Neural progenitor cell (in vitro differentiated cells): ENCODE data around the gene LYVE1. TPM values are rescaled to one million over a fixed set of nuclear protein-coding genes. Genes with fewer than 3 reads are reported as not detected.

Experiments used
- DNase-seq: peaks from one replicate; pipeline ENCODE4 v3.0.0-alpha.2; 2016; ENCODE audit warnings: low spot score
- H2AFZ ChIP-seq: fragments of 200-600 bp; sonication (generic); replicated peaks from 2 replicates; pipeline ENCODE4 v1.6.1; 2016; ENCODE audit warnings: antibody characterized with exemption
- H3F3A ChIP-seq: fragments of 200-600 bp; sonication (generic); 2 replicates; pipeline ENCODE4 v1.6.1; 2016; ENCODE audit warnings: antibody characterized with exemption, low read depth
- H3K27ac ChIP-seq: fragments of 200-600 bp; sonication (generic); 2 replicates; pipeline ENCODE4 v1.5.1; 2016; ENCODE audit warnings: mild to moderate bottlenecking
- H3K27me3 ChIP-seq: fragments of 200-600 bp; sonication (generic); 2 replicates; pipeline ENCODE4 v1.6.1; 2016; ENCODE audit warnings: mild to moderate bottlenecking, moderate library complexity
- H3K36me3 ChIP-seq: fragments of 200-600 bp; sonication (generic); 2 replicates; pipeline ENCODE4 v1.5.1; 2016
- H3K4me1 ChIP-seq: fragments of 200-600 bp; sonication (generic); 2 replicates; pipeline ENCODE4 v1.6.1; 2016; ENCODE audit warnings: mixed run types
- H3K4me2 ChIP-seq: fragments of 200-600 bp; sonication (generic); 2 replicates; pipeline ENCODE4 v1.6.1; 2016
- H3K4me3 ChIP-seq: fragments of 200-600 bp; sonication (generic); 2 replicates; pipeline ENCODE4 v1.5.1; 2016
- H3K79me2 ChIP-seq: fragments of 200-600 bp; sonication (generic); 2 replicates; pipeline ENCODE4 v1.6.1; 2016; ENCODE audit warnings: low read depth
- H3K9ac ChIP-seq: fragments of 200-600 bp; sonication (generic); 2 replicates; pipeline ENCODE4 v1.6.1; 2016
- H3K9me3 ChIP-seq: fragments of 200-600 bp; sonication (generic); 2 replicates; pipeline ENCODE4 v1.5.1; 2016; ENCODE audit warnings: low read depth
- H4K20me1 ChIP-seq: fragments of 200-600 bp; sonication (generic); 2 replicates; pipeline ENCODE4 v1.6.1; 2016; ENCODE audit warnings: low read depth
- H3K27ac Mint-ChIP-seq: 3 replicates; pipeline ENCODE4 v1.8.0; 2021; ENCODE audit warnings: mixed read lengths
- H3K27me3 Mint-ChIP-seq: 2 replicates; pipeline ENCODE4 v1.8.0; 2022; ENCODE audit warnings: low read depth, mild to moderate bottlenecking, inconsistent platforms, moderate library complexity, mixed read lengths; ENCODE audit not compliant: insufficient read depth
- H3K36me3 Mint-ChIP-seq: 3 replicates; pipeline ENCODE4 v1.8.0; 2021; ENCODE audit warnings: mixed read lengths
- H3K4me1 Mint-ChIP-seq: 3 replicates; pipeline ENCODE4 v1.8.0; 2021; ENCODE audit warnings: mixed read lengths
- H3K4me3 Mint-ChIP-seq: 3 replicates; pipeline ENCODE4 v1.8.0; 2021; ENCODE audit warnings: mild to moderate bottlenecking, moderate library complexity, mixed read lengths
- H3K9me3 Mint-ChIP-seq: 3 replicates; pipeline ENCODE4 v1.8.0; 2020; ENCODE audit warnings: mixed read lengths
- CTCF ChIP-seq: fragments of 200-600 bp; sonication (generic); IDR thresholded peaks from 2 replicates; pipeline ENCODE4 v1.5.1; 2017; ENCODE audit warnings: antibody characterized with exemption, mild to moderate bottlenecking
- EZH2 ChIP-seq: fragments of 200-600 bp; sonication (generic); IDR thresholded peaks from 2 replicates; pipeline ENCODE4 v1.6.1; 2017; ENCODE audit warnings: antibody characterized with exemption, mild to moderate bottlenecking, moderate library complexity
- EZH2phosphoT487 ChIP-seq: fragments of 200-600 bp; sonication (generic); IDR thresholded peaks from 2 replicates; pipeline ENCODE4 v1.6.1; 2017; ENCODE audit warnings: antibody characterized with exemption
- total RNA-seq: library from RNA; depleted of rRNA; stranded (reverse); fragments of >200 nt; gene quantifications from 2 replicates; pipeline ENCODE4 v1.2.3, GENCODE V29; 2015; ENCODE audit warnings: low replicate concordance

The LYVE1 gene
- total RNA-seq: 0.51 TPM in 1 of 2 replicates, not detected in the other

- Histone ChIP-seq H2AFZ (no peak within 1 kb of the TSS), H3F3A (no peaks in the 10 kb centered on the region), H3K27me3 (no peaks in the 10 kb centered on the region), H3K36me3 (no peaks in the 10 kb centered on the region), H3K4me1 (peaks cover 3% of the 10 kb centered on the region), H3K4me2 (no peak within 1 kb of the TSS), H3K27ac (no peak within 1 kb of the TSS), H3K9ac (no peak within 1 kb of the TSS), H3K79me2 (no peaks in the 10 kb centered on the region), H3K4me3 (no peak within 1 kb of the TSS), H3K9me3 (no peaks in the 10 kb centered on the region), H4K20me1 (no peaks in the 10 kb centered on the region)
- Mint-ChIP-seq H3K4me1 (no peaks in the 10 kb centered on the region), H3K9me3 (no peaks in the 10 kb centered on the region), H3K4me3 (no peak within 1 kb of the TSS), H3K27ac (no peak within 1 kb of the TSS), H3K36me3 (no peaks in the 10 kb centered on the region), H3K27me3 (no peaks in the 10 kb centered on the region)
- TF ChIP-seq EZH2phosphoT487: no peak
- TF ChIP-seq EZH2: no peak
- DNase-seq: no peak
Observed at GRCh38 chr11:10568486-10568941, at the start of gene LYVE1. TSS of gene LYVE1 (minus strand) at chr11:10568665. CDS start at chr11:10568532, 133 bp downstream.

GRCh38 chr11:10617551-10617950, 49.1 kb upstream of the LYVE1 start:
- Histone ChIP-seq H3K27ac (no peak overlapping the region), H3K4me3 (no peak overlapping the region), H3K9me3 (no peaks in the 10 kb centered on the region), H2AFZ (no peak overlapping the region), H3K36me3 (no peaks in the 10 kb centered on the region), H4K20me1 (no peaks in the 10 kb centered on the region), H3K4me1 (no peaks in the 10 kb centered on the region), H3K4me2 (no peak overlapping the region), H3K27me3 (no peaks in the 10 kb centered on the region), H3K9ac (no peak overlapping the region), H3F3A (no peaks in the 10 kb centered on the region), H3K79me2 (no peaks in the 10 kb centered on the region)
- Mint-ChIP-seq H3K27me3 (no peaks in the 10 kb centered on the region), H3K4me3 (no peak overlapping the region), H3K27ac (no peak overlapping the region), H3K4me1 (no peaks in the 10 kb centered on the region), H3K36me3 (peaks cover 5% of the 10 kb centered on the region), H3K9me3 (peaks cover 11% of the 10 kb centered on the region)
- DNase-seq: no peak
- no peak for TF ChIP-seq EZH2phosphoT487
- TF ChIP-seq EZH2: no peak
- no peak for TF ChIP-seq CTCF

DNA sequence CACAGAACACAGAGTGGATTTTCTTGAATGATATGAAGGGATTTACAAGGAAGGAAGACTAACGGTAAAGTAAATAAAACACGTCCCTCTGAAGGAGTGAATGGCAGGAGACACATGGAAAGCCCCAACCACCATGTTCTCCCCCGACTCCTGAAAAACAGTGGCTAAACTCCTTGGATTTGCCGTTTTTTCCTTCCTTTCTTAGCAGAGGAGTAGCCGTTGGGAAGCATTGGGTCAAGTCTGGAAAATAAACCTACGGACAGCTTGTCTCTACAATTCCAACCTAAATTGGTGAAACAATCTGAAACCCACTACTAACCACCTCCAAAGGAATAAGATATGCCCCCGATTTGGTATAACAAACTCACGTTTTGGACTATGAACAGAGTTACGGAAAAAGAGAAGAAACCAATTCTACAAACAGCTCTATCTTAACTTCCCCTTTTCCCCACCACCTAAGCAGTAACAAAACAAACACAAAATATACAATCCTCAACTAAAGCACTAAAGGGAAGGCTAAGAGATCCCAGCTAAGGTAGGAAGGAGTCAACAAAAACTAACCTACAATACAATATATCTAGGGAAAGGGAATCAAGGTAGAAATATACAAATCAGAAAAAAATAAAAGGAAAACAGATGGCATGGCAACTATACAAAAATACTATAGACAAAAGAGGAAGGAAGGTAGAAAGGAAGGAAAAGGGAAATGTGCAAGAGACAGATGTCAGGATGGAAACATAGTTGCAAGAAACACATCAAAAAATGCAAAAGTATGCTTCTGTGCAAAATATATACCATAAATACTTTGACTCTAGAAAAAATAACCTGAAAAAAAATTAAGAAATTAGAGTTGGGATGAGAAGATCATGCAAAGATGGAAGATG, 43.8 kb upstream of the LYVE1 start:
- Mint-ChIP-seq H3K27ac (no peak overlapping the region), H3K4me3 (no peak overlapping the region), H3K36me3 (peaks cover 5% of the 10 kb centered on the region), H3K4me1 (no peaks in the 10 kb centered on the region), H3K27me3 (no peaks in the 10 kb centered on the region), H3K9me3 (peaks cover 19% of the 10 kb centered on the region)
- no peaks in the 10 kb centered on the region for H3F3A ChIP-seq
- H3K4me2 ChIP-seq: no peak overlapping the region
- H3K4me1 ChIP-seq: no peaks in the 10 kb centered on the region
- H3K27ac ChIP-seq: no peak overlapping the region
- no peak for DNase-seq
- no peaks in the 10 kb centered on the region for H3K36me3 ChIP-seq
- H3K9me3 ChIP-seq: no peaks in the 10 kb centered on the region
- H2AFZ ChIP-seq: no peak overlapping the region
- no peaks in the 10 kb centered on the region for H3K79me2 ChIP-seq
- no peak overlapping the region for H3K4me3 ChIP-seq
- H3K27me3 ChIP-seq: no peaks in the 10 kb centered on the region
- no peaks in the 10 kb centered on the region for H4K20me1 ChIP-seq
- H3K9ac ChIP-seq: no peak overlapping the region
- TF ChIP-seq EZH2 (no peak), CTCF (no peak), EZH2phosphoT487 (no peak)

DNA sequence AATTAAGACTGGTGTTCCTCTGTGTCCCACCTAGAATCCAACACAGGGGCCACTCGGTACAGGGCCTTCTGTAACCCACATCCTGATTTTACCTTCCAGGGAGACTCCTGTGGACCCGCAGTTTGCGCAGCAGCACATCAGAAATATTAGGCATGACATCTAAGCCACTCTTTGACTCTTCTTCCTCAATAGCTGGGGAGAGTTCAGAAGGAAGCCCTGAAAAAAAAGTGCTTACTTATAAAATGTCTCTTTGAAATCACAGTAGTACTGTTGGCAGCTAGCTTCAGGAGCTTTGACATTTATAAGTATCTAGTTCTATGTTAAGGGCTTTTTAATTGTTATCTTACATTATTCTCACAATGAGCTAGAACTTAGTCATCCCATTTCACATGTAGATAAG, 41.2 kb upstream of the LYVE1 start:
- H3K27me3 Mint-ChIP-seq: no peaks in the 10 kb centered on the region
- peaks cover 5% of the 10 kb centered on the region for H3K36me3 Mint-ChIP-seq
- Histone ChIP-seq H3K27ac (no peak overlapping the region), H3K9ac (no peak overlapping the region), H3K4me3 (no peak overlapping the region), H4K20me1 (no peaks in the 10 kb centered on the region), H3K79me2 (no peaks in the 10 kb centered on the region), H3K36me3 (no peaks in the 10 kb centered on the region), H3K4me1 (peaks cover 8% of the 10 kb centered on the region), H3F3A (no peaks in the 10 kb centered on the region), H3K27me3 (no peaks in the 10 kb centered on the region), H2AFZ (no peak overlapping the region), H3K4me2 (no peak overlapping the region), H3K9me3 (no peaks in the 10 kb centered on the region)
- peaks cover 19% of the 10 kb centered on the region for H3K9me3 Mint-ChIP-seq
- no peak overlapping the region for H3K4me3 Mint-ChIP-seq
- peaks cover 22% of the 10 kb centered on the region for H3K4me1 Mint-ChIP-seq
- no peak for DNase-seq
- no peak for TF ChIP-seq EZH2phosphoT487
- no peak for TF ChIP-seq CTCF
- TF ChIP-seq EZH2: no peak
- H3K27ac Mint-ChIP-seq: no peak overlapping the region
